ENCODE measurements around the gene AIRE. TPM values are rescaled to one million over a fixed set of nuclear protein-coding genes. Genes with fewer than 3 reads are reported as not detected.
"Not testable (repeated sequence)": the region's sequence is repeated elsewhere in the genome, so short reads cannot be mapped to it uniquely, and the experiment has no call there.

The AIRE gene
- 0.07 and 0.31 TPM in 2 replicates for total RNA-seq (2014; rRNA removed; shearing (Covaris generic))

DNA sequence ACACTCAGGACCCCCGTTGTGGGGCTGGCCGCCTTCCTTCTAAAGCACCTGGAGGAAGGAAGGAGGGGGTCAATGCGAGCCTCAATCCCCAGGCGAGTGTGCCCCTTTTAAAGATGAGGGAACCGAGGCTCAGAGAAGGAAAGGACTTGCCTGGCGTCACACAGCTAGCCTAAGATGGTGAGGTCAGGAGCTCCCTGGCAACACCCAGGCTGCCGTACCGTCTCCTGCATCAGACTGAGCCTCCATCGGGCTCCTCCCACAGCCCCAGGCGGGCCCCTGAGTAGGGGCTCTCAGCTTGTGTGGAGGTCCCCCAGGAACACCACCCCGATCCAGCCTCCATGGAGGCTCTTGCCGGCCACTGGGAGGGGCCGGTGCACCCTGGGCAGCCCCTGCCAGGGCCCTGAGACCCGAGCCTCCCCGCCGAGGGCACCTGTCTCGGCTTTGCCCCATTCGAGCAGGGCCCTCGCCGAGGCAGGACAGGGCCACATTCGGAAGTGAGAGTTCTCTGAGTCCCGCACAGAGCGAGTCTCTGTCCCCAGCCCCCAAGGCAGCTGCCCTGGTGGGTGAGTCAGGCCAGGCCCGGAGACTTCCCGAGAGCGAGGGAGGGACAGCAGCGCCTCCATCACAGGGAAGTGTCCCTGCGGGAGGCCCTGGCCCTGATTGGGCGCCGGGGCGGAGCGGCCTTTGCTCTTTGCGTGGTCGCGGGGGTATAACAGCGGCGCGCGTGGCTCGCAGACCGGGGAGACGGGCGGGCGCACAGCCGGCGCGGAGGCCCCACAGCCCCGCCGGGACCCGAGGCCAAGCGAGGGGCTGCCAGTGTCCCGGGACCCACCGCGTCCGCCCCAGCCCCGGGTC lies at the start of gene AIRE:
AIRE (plus strand) TSS at position 739 of the 855 bp plus-strand sequence. CDS start 131 bp downstream, outside the sequence.
- Histone ChIP-seq H3K36me3 (replicated peaks; ENCODE audit: control insufficient read depth, insufficient read depth, low read length) (no peaks in the 10 kb centered on the region), H3K4me3 (ENCODE audit: insufficient read depth, low read depth, low read length) (peak within 1 kb of the TSS; percentile 28; the same call in 1 of the 2 replicates), H3K27me3 (ENCODE audit: control insufficient read depth, insufficient read depth, low read length) (peaks cover 7% of the 10 kb centered on the region; the same call in 1 of the 2 replicates)
- DNase-seq, result peak; percentile 78

DNA sequence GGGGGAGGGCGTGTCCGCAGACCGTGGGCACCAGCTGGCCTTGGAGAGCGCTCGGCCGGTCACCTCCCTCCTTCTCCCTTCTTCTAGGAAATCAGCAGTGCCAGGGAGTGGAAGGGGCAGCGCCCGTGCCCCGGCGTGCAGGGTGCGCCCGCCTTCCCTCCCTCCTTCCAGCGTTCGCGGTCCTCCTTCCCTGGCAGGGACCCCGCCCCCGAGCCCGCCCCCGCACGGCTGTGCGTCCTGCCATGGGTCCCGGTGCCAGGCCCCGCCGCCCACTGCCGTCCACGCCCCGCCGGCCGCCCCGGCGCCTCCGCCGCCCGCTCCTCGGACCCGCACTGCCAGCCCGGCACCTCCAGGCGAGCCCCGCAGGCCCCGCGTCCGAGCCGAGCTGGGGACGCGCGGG lies 45.3 kb upstream of the AIRE start:
- not testable (repeated sequence) for H3K27me3 ChIP-seq (ENCODE audit: control insufficient read depth, insufficient read depth, low read length); H3K4me3 ChIP-seq (ENCODE audit: insufficient read depth, low read depth, low read length); DNase-seq; H3K36me3 ChIP-seq (replicated peaks; ENCODE audit: control insufficient read depth, insufficient read depth, low read length)

DNA sequence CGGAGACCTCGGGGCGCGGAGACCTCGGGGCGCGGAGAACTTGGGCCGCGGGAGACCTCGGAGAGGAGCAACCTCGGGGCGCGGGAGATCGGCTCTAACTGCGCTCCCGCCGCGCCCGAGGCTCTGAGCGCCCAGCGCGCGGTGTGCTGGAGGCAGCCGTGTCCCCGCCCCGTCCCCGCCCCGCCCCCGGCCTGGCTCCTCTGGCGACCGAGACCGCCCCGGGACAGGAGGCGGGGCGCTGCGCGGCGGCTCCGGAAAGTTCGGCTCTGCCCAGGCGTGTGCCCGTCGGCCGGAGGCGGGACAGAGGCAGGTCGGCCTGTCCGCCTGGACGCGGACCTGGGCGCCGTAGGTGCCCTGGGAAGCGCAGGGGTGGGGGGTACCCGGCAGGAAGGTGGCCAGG lies 44.8 kb upstream of the AIRE start, which contains the start of gene ICOSLG:
ICOSLG (minus strand) TSS at position 102 of the 400 bp plus-strand sequence. CDS start 126 bp downstream, outside the sequence.
- not testable (repeated sequence) for H3K27me3 ChIP-seq (ENCODE audit: control insufficient read depth, insufficient read depth, low read length); DNase-seq; H3K36me3 ChIP-seq (replicated peaks; ENCODE audit: control insufficient read depth, insufficient read depth, low read length); H3K4me3 ChIP-seq (ENCODE audit: insufficient read depth, low read depth, low read length)

DNA sequence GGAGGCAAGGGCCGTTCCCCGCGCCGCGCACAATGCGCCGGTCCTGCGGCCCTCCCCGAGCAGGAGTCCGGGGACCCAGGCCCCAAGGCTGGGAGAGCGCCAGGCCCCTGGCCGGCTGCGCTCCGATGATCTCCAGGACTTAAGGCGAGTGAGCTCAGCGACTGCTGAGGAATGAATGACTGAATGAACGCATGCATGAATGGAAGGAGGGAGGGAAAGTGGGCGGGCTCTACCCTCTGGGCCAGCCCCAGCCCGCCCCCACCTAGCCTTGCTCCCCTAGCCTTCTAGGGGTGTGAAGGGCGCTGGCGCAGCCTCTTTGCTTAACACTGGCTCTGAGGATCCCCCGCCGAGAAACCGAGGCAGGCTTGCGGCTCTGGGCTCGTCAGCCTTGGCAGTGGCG lies 44.4 kb upstream of the AIRE start:
- H3K27me3 ChIP-seq (ENCODE audit: control insufficient read depth, insufficient read depth, low read length); H3K4me3 ChIP-seq (ENCODE audit: insufficient read depth, low read depth, low read length); H3K36me3 ChIP-seq (replicated peaks; ENCODE audit: control insufficient read depth, insufficient read depth, low read length); DNase-seq: not testable (repeated sequence)

DNA sequence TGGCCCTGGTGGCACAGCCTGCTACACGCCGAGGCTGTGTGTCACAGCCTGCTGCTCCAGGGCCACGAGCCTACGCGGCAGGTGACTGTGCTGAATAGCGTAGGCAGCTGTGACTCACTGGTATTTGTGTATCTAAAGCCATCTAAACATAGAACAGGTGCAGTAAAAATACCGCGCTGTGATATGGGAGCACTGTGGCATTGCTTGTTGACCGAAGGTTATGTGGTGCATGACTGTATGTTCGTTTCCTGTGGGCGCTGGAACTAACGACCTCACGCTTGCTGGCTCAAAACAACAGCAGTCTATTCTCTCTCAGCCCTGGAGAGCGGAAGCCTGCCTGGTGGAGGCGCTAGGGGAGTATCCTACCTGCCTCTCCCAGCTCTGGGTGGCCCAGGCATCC lies 41.7 kb upstream of the AIRE start:
- not testable (repeated sequence) for H3K4me3 ChIP-seq (ENCODE audit: insufficient read depth, low read depth, low read length); H3K36me3 ChIP-seq (replicated peaks; ENCODE audit: control insufficient read depth, insufficient read depth, low read length); H3K27me3 ChIP-seq (ENCODE audit: control insufficient read depth, insufficient read depth, low read length); DNase-seq

DNA sequence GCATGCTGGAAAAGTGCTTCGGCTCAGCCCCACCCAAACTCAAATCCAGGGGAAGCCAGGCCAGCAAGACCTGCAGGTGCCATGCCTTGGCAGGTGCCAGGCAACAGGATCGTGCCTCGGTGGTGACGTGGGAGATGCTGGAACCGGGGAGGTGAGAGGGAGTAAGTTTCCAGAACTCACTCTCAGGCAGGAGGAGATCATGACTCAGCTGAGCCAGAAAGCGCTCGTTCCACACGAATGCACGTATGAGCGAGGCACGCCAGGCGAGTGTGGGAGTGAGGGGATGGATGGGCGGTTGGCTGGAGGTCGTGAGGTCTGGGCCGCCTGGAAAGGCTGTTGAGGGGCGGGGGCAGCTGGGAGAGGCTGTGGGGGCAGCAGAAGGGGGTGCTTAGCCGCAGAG lies 37.8 kb upstream of the AIRE start:
- H3K36me3 ChIP-seq (replicated peaks; ENCODE audit: control insufficient read depth, insufficient read depth, low read length); DNase-seq; H3K27me3 ChIP-seq (ENCODE audit: control insufficient read depth, insufficient read depth, low read length); H3K4me3 ChIP-seq (ENCODE audit: insufficient read depth, low read depth, low read length): not testable (repeated sequence)

DNA sequence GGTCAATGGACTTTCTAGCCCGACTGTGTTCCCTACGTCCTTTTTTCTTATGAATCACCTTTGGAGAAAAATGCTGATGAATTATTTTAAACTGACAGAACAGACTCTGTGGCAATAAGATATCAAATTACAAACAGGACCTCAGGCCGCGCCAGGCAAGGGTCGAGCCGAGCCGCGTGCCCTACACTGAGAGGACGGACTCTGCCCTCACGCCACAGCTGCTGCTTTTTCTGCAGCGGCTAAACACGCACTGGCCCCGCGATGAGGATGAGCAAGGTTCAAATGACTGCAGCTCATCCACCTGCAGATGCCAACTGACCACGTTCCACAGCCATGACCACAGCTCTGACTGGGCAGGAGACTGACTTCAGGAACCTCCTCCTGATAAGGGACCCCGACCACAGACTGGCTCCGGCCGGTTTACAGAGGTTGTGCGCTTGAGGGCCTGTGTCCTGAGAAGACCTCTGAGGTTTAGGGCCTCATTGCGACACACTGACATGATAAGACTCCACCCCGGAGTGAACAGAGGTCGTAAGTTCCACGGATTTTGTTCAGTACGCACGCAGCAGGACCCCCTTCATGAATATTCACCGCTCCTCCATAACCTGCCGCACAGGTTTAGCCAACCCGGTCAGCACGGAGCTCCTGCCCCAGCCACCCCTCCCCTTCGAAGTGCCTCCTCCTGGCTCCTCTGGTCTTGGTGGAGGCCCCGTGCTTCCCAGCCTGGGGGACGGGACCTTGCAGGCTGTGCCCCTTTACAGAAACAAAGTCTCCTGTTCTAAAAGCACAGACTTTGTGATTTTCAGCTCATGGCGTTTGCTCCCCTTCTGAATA lies 36.3 kb upstream of the AIRE start:
- not testable (repeated sequence) for H3K36me3 ChIP-seq (replicated peaks; ENCODE audit: control insufficient read depth, insufficient read depth, low read length); DNase-seq; H3K4me3 ChIP-seq (ENCODE audit: insufficient read depth, low read depth, low read length); H3K27me3 ChIP-seq (ENCODE audit: control insufficient read depth, insufficient read depth, low read length)

DNA sequence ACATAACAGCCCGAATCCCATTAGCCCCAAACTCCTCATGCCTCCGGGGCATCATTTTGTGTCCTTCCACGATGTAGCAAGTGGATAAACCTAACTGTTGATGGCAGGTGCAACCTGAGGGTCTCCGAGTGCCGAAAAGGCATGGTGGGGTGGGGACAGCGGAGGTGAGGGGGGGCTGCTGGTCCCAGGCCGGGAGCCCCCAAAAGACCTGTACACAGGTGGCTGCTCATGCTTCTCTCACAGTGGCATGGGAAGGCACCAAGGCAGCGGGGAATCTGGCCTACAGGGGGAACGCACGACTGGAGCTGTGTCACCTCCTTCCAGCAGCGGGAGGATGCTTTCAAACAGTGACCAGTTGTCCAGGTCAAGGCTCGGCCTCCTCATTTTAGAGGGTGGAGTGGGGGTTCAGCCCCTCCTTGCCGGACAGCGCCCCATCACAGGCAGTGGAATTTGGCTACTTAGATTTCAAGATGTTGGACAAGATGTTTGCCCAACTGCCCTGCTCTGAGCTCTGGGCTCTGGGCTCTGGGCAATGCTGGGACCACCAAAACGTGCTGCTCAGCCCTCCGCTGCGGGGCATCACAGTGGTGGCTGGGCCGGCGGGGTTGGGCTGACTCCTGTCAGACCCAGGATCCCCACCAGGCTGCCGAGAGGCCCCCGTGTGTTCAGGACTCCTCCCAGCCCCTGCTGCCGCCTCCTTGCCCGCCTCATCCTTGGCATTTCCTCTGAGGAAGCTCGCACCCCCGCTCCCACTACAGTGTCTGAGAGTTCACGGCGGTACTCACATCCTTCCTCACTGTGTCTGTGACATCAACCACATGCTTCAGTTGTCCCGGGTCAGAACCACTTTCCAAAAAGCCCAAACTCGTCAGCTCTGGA lies 31.6 kb upstream of the AIRE start:
- DNase-seq, result peak; percentile 63
- Histone ChIP-seq H3K27me3 (ENCODE audit: control insufficient read depth, insufficient read depth, low read length) (no peaks in the 10 kb centered on the region), H3K36me3 (replicated peaks; ENCODE audit: control insufficient read depth, insufficient read depth, low read length) (no peaks in the 10 kb centered on the region), H3K4me3 (ENCODE audit: insufficient read depth, low read depth, low read length) (no peak overlapping the region)

DNA sequence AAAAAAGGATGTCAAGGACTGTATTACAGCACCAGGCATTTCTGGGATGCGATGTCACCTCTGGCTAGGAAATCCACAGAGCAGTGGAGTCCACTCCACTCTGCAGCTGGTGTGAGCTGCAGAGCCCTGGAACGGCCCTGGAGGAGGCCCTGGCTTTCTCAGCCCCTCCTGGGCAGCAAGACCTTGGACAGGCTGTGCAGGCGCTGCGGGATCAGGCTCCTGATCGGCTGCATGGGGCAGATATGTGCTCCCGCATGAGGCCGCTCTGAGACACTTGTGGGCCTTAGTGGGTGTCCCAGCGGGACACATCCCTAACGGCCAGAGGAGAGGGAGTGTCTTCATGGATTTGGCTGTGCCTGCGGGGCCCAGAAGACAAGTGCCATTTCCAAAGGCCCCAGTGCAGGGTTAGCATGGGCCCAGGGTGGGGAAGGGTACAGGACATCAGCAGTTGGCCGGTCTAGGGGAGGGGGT lies 30.1 kb upstream of the AIRE start:
- H3K36me3 ChIP-seq (replicated peaks; ENCODE audit: control insufficient read depth, insufficient read depth, low read length), result no peaks in the 10 kb centered on the region
- no peak overlapping the region for H3K4me3 ChIP-seq (ENCODE audit: insufficient read depth, low read depth, low read length)
- no peaks in the 10 kb centered on the region for H3K27me3 ChIP-seq (ENCODE audit: control insufficient read depth, insufficient read depth, low read length)
- peak; percentile 47 for DNase-seq

DNA sequence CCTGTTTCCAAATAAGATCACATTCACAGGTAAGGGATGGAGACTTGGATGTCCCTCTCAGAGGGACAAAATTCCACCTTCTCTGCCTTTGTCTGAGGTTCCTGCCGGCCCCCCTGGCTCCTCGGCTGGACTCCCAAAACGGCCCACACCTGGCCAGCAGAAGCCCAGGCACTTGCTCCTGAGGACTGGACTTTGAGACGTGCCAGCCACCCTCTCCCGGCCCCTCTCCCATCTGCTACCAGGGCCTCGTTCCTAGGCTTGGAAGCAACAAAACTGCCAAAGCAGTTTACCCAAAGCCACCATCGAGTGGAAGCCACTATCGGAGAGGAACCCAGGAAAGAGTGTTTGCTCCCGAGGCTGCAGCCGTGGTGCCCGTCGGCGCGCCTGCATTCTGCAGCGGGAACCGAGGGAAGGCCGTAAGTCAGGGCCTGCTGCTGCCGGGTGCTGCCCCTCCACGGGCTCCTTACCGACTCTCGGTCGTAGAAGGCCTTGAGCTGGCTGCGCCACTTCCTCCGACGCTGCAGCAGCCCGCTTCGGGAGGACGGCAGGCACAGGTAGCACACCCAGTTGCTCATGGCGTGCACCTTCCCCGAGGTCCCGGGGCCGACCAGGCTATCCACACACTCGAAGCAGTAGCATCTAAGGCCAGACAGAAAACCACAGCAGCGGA lies 27.5 kb upstream of the AIRE start:
- H3K4me3 ChIP-seq (ENCODE audit: insufficient read depth, low read depth, low read length), result no peak overlapping the region
- H3K36me3 ChIP-seq (replicated peaks; ENCODE audit: control insufficient read depth, insufficient read depth, low read length), result no peaks in the 10 kb centered on the region
- H3K27me3 ChIP-seq (ENCODE audit: control insufficient read depth, insufficient read depth, low read length), result no peaks in the 10 kb centered on the region
- DNase-seq, result peak; percentile 56

DNA sequence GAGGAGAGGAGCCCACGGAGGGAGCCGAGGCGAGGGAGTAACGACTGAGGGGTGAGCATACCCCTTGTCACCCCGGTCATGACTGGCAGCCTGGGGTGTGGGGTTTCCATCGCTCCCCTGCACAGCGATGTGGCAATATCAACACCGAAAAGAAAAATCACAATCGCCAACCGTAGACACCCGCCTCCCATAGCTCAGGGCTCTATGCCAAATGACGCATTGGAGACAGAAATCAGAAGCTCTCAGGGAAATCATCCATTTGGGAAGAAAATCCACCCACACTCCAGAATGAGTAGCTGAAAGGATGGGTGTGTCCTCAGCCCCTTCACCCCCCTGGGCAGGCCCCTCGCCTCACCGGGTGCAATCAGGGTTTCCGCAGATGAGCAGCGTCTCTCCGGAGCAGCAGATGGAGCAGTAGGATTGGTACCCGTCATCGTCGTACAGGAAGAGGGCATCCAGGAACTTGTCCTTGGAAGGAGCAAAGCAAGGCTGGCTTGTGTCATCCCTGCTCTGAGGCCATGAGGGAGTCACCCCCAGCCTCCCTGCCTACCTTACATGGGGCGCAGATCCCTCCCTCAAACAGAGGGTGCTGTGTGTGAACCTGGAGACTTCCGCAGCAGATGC lies 26.5 kb upstream of the AIRE start:
- Histone ChIP-seq H3K36me3 (replicated peaks; ENCODE audit: control insufficient read depth, insufficient read depth, low read length) (no peaks in the 10 kb centered on the region), H3K27me3 (ENCODE audit: control insufficient read depth, insufficient read depth, low read length) (no peaks in the 10 kb centered on the region), H3K4me3 (ENCODE audit: insufficient read depth, low read depth, low read length) (no peak overlapping the region)
- DNase-seq, result peak; percentile 36

DNA sequence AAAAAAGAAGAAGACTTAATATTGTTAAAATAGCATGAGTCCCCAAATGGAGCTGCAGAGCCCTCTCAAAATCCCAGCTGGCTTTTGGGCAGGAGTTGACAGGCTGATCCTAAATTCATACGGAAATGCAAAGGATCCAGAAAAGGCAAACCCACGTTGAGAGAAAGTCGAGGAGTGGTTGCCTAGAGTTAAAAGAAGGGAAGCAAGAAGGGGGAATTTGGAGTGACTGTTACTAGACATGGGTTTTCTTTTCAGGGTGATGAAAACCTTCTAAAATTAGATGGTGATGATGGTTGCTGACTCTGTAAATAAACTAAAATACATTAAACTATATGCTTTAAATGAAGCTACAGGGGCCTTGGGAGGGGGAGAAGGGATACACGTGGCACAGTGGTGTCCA lies 25.6 kb upstream of the AIRE start:
- no peak overlapping the region for H3K4me3 ChIP-seq (ENCODE audit: insufficient read depth, low read depth, low read length)
- H3K27me3 ChIP-seq (ENCODE audit: control insufficient read depth, insufficient read depth, low read length), result no peaks in the 10 kb centered on the region
- H3K36me3 ChIP-seq (replicated peaks; ENCODE audit: control insufficient read depth, insufficient read depth, low read length), result no peaks in the 10 kb centered on the region
- DNase-seq, result no peak

Measured in H7 (cell line).